Hematopoietic multipotent progenitor cell treated with erythropoietin and hydrocortisone succinate and interleukin-3 and kit ligand, for 6 days (in vitro differentiated cells): ENCODE data around the gene CDK14.

Source experiments
- DNase-seq: peaks from one replicate; pipeline ENCODE4 v3.0.0-alpha.2; 2015

Gene CDK14

GRCh38 chr7:91242097-91242844, 646.1 kb downstream of the CDK14 start:
- no peak for DNase-seq

- DNase-seq: no peak
Observed at GRCh38 chr7:91243591-91244301, 647.6 kb downstream of the CDK14 start.

DNA sequence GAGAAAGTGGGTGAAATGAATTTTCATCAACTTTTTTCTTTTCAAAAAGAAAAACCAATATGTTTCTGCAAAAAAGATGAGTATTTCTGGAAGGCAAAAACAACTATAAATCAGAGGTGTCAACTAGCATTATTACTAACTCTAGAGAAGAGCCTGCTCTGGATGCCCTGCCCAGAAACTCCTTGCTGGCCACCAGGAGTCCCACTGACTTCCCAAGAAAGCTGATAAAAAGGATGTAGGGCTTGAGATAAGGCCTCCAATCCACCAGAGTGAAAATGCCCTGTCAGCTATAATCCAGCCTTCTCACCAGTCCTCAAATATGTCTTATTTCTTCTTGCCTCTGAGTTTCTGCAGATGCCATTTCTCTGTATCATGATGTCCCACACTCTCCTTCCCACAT, 651.4 kb downstream of the CDK14 start:
- no peak for DNase-seq

DNA sequence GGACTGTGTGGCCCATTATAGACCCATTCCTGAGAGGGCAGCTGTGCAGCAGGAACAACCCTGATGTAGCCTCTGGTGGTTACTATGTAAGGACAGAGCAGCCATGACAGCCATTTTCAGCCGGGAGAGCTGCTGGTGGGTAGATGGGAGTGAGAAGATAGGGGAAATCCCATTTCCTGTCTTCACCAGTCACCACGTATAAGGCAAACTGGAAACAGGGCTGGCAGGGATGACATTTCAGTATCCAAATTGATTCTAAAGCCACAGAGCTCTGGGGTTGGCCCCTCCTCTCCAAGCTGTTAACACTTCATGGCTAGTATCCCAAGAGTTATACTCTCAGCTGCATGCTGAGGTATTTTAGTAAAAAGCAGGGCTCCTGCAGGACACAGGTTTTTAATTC, 652.9 kb downstream of the CDK14 start:
- no peak for DNase-seq

GRCh38 chr7:91249506-91250233, 653.5 kb downstream of the CDK14 start:
- no peak for DNase-seq

- no peak for DNase-seq
Observed at GRCh38 chr7:91250706-91251105, 654.6 kb downstream of the CDK14 start.

DNA sequence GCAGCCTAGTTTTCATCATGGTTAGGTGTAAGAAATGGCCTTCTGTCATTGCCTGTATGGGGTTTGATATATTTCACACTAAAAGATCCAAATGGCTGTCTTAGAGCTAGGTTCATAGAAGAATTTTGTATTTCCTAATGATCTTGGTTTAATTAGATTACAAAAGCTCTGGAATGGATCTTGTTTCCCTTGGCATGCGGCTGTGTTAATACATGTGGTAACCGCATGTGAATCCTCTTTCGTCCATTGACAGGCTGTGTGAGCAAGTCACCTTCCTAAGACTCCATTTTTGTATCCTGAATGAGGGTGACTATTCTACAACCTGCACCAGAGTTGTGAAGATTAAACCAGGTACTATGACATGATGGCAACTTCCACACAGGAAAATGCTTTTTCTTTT, 655.8 kb downstream of the CDK14 start:
- DNase-seq: no peak
